Frontal cortex (tissue), 4 donors: ENCODE measurements around the gene TSPAN2. TPM values are rescaled to one million over a fixed set of nuclear protein-coding genes. Genes with fewer than 3 reads are reported as not detected.
"Not testable (repeated sequence)": the region's sequence is repeated elsewhere in the genome, so short reads cannot be mapped to it uniquely, and the experiment has no call there.

Source experiments
- DNase-seq, 2 donors: peaks; one replicate each; pipeline ENCODE4 v3.0.0; 2012; ENCODE audit warnings: low spot score in 2 of 2
- FAIRE-seq: peaks from 2 replicates; lab custom pipeline; 2012; peaks lifted over from hg19 to GRCh38; lab: Jason Lieb, UNC
- total RNA-seq: library from RNA; depleted of rRNA; stranded (reverse); fragments of >200 nt; gene quantifications from one replicate; pipeline ENCODE4 v1.2.3, GENCODE V29; 2014
- donor health status: control.
- donor health status: control.
- donor health status: control.

Gene TSPAN2
- total RNA-seq, 1 donor from 2014 or later, result 31.8 TPM

- no peak for FAIRE-seq
- no peak for DNase-seq
Measured at GRCh38 chr1:115056395-115056798, 32.9 kb downstream of the TSPAN2 start.

- FAIRE-seq (no peak), DNase-seq (peak; percentile 10 to 20)
Measured at GRCh38 chr1:115052454-115053083, 36.7 kb downstream of the TSPAN2 start.

- FAIRE-seq, result no peak
Measured at GRCh38 chr1:115051850-115052249, 37.5 kb downstream of the TSPAN2 start.

GRCh38 chr1:115046751-115047150 is 42.6 kb downstream of the TSPAN2 start:
- DNase-seq (no peak), FAIRE-seq (no peak)

More at GRCh38 chr1:115051850-115052249, 37.5 kb downstream of the TSPAN2 start:
- DNase-seq, result no peak

GRCh38 chr1:115041654-115042053 is 47.6 kb downstream of the TSPAN2 start:
- no peak for DNase-seq
- no peak for FAIRE-seq

- FAIRE-seq (no peak), DNase-seq (no peak)
Measured at GRCh38 chr1:115040501-115040900, 48.8 kb downstream of the TSPAN2 start.

GRCh38 chr1:115036814-115037507 is 52.3 kb downstream of the TSPAN2 start:
- FAIRE-seq (no peak), DNase-seq (no peak)

GRCh38 chr1:115035652-115036051 is 53.7 kb downstream of the TSPAN2 start:
- no peak for DNase-seq
- no peak for FAIRE-seq

- FAIRE-seq (no peak), DNase-seq (no peak)
Measured at GRCh38 chr1:115031595-115031994, 57.7 kb downstream of the TSPAN2 start.

- no peak for DNase-seq
- no peak for FAIRE-seq
Measured at GRCh38 chr1:115029526-115029925, 59.8 kb downstream of the TSPAN2 start, which contains the start of gene TSHB. TSHB (plus strand) TSS chr1:115029826; CDS start chr1:115033363, 3,537 bp downstream.

GRCh38 chr1:115023593-115023992 is 65.7 kb downstream of the TSPAN2 start:
- FAIRE-seq (no peak), DNase-seq (no peak)

GRCh38 chr1:115021145-115021544 is 68.2 kb downstream of the TSPAN2 start:
- FAIRE-seq, result no peak

GRCh38 chr1:115019549-115019948 is 69.8 kb downstream of the TSPAN2 start:
- FAIRE-seq, DNase-seq: not testable (repeated sequence)

More at GRCh38 chr1:115021145-115021544, 68.2 kb downstream of the TSPAN2 start:
- no peak for DNase-seq

- no peak for DNase-seq
- no peak for FAIRE-seq
Measured at GRCh38 chr1:115013792-115014191, 75.5 kb downstream of the TSPAN2 start.

GRCh38 chr1:115012434-115012833 is 76.9 kb downstream of the TSPAN2 start:
- FAIRE-seq (no peak), DNase-seq (no peak)

- DNase-seq (no peak), FAIRE-seq (no peak)
Measured at GRCh38 chr1:115012006-115012405, 77.3 kb downstream of the TSPAN2 start.

GRCh38 chr1:115006191-115006590 is 83.1 kb downstream of the TSPAN2 start:
- DNase-seq (no peak), FAIRE-seq (no peak)
